HG03039 (cell line): ENCODE results near the gene COL3A1.

Experiments used
- ATAC-seq: cut with Tn5 transposase; IDR thresholded peaks from one replicate; pipeline ENCODE4 v1.9.1; 2021; ENCODE audit warnings: mild to moderate bottlenecking, moderate library complexity; ENCODE audit not compliant: unreplicated experiment

The COL3A1 gene

DNA sequence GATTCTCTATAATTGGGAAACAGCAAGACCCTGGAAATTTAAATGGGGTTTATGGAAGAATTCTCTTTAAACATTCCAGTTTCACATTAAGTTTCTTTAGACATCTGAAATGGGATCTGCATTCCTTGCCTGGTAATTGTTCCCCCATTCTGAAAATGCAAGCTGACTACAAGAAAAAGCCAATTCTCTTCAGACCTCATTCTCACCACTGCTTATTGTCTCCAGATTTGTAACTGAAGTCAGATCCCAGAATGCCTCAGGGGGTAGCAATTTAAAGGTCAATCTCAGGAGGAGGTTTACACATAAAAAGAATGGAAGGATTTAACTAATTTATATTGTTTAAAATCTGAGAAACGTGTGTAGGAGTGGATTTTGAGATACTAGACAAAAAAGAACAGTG is 41.2 kb downstream of the COL3A1 start:
- ATAC-seq = no peak

DNA sequence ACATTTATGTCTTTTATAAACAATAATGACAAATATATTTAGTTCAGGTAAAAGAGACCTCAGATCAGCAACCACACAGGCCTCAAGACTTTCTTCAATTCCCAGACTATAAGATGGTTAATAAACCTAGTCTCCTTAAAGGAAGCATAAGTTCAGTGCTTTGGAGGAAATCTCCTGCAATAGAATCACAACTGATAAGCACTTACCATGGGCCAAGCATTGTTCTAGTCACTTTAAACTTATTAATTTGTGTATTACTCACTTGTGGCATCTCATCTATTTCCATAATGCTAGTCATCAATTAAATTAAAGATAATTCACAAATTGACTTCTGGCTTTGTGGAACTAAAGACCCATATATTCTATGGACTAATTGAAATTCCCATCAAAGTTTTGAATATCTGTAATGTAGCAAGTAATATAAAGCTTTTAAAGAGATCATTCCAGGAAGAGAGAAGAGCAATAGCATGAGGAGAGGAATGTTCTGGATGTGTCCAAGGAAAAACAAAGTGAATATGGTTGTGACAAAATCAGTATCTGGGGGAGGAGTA is 42.2 kb downstream of the COL3A1 start:
- no peak for ATAC-seq

DNA sequence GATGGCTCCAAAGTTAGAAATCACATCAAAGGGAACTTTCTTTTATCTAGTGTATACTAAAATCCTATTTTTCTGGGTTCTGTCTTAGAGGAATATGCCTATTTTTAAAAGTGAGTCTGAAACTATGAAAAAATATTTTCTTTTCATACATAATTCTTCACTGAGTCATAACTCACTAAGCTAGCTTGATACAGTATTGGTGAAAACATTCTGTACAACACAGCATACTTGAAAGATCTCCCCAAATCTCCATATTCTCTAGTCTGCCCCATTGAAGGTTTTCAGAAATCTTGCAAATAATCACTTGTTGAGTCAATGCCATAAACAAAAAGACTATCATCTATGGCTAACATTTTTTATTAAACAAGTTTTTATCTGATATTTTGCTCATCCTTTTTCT is 44.5 kb downstream of the COL3A1 start:
- no peak for ATAC-seq

DNA sequence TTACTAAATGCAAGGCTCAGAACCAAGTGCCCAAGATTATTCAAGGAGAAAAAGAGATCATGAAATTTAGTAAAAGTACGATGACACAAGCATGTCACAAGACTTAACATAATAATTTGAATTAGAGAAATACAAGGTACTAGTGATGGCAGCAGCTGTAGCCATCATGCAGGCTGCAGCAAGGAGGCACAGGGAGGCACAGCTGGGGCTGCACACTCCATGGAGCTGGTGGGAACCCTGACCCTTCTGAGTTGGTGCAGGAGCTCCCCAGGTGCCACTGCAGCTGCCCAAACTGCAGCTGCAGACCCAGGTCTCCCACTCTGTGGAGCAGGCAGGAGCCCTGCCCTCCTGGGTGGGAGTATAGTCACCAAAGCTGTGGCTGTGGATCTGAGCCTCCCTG is 46.0 kb downstream of the COL3A1 start:
- ATAC-seq = no peak

DNA sequence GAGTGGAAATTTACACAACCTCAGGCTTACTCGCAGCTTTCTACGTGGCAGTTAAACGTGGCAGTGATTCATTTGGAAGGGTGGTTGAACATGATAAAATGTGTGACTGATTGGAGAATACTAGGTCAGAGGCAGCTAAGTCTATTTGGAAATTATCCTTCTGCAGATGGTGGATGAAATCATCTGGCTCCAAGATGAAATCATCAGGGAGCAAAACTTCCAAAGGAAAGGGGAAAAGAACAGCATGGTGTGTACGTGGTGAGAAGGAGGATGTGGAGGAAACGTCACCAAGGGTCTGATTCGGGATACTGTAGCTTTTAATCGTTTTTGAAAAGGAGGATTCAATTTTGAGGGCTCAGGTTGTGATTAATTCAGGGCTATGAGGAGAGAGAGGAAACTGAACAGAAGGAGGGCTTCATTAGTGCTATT is 47.9 kb downstream of the COL3A1 start:
- no peak for ATAC-seq

DNA sequence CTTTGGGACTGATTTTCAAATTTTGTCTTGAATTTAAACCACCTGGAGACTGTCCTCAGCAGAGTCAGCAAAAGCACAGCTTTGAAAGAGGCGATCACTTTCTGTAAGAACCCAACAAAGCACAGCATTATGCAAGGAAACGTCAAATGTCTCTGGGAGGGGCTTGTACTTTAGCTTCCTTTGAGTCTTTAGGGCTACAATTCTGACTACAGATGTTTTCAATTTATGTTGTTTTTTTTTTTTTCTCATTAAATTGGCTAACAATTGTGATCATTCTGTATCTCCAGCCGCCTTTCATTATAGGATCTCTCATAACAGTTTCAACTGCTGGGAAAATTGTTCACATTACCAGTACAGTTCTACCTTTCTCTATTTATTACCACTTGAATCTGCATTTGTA is 48.3 kb downstream of the COL3A1 start:
- ATAC-seq = no peak

DNA sequence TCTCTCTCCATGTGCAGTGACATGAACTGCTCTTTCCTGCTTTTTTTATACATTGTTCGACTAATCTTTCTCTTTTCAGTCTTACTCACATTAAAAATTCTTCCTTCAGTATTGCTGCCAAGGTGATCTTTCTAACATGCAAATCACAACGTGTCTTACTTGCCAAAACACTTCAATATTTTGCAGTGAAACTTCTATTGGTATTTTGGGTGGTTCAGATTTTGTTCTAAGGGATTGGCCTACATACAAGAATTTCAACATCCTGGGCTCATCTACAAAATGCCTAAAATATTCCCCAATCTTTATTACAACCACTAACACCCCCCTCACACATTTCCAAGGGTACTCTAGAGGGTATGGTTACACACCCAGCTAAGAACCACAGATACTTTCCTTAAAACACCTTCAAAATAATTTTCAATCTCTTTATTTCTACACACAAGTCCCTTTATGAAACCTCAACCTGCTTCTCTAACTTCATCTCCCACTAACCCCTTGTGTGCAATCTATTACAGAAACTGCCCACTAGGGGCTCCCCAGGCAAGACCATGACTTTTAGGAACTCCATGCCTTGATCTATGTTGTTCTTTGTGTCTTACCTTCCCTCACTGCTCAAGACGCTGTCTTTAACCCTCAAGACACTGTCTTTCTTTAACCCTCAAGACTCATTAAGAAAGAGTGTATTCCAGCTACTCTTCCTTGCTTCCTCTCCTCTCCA is 50.9 kb downstream of the COL3A1 start:
- peak; percentile 87 for ATAC-seq

DNA sequence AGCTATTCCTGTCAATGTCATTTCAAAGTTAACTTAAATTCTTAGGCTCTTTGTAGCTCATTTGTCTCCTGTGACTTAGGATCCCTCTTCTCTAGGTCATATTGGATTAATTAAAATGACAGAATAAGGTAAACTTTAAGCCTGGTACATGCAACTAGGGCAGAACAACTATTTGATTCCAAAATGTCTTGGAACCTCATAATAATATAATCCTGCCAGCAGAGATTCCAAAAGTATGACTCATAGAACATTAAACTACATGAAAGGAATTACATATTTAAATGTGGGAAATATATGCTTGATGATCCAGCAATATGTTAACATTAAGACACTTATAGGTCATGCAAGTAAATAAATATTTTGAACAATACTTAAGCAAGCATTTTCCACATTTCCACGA is 63.3 kb downstream of the COL3A1 start:
- ATAC-seq = no peak

DNA sequence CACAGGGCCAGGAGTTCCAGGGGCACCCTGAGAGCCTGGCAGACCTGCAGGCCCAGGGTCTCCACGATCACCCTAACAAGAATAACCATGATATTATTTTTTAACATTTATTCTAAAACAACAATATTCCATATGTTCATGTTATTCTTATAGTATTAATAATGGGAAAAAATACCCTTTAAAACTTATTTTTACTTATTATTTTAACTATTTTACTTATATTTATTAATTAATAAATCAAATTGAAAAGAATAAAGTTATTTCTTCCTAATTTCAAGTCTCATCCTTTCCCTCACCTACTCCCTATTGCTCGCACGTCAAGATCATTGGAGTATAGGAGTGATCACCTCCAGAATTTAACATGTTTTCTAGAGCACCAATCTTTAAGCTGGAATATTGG is 71.7 kb downstream of the COL3A1 start:
- no peak for ATAC-seq

DNA sequence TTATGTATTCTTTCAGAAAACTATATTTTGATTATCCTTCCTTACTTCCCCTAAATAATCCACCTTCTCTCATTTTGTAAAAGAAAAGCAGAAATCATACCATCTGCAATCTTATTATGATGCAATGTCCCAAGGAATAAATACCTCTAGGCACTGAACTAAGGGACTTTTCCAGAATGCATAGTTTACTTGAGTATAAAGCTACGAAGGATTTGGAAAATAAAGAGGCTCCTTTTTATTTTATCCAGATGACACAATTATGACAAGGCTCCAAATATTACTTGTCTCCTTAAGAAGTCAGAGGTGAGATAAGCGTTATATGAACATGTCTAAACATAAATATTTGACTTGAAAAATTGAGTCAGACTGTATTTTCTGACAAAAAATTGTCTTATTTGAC is 72.1 kb downstream of the COL3A1 start:
- no peak for ATAC-seq

DNA sequence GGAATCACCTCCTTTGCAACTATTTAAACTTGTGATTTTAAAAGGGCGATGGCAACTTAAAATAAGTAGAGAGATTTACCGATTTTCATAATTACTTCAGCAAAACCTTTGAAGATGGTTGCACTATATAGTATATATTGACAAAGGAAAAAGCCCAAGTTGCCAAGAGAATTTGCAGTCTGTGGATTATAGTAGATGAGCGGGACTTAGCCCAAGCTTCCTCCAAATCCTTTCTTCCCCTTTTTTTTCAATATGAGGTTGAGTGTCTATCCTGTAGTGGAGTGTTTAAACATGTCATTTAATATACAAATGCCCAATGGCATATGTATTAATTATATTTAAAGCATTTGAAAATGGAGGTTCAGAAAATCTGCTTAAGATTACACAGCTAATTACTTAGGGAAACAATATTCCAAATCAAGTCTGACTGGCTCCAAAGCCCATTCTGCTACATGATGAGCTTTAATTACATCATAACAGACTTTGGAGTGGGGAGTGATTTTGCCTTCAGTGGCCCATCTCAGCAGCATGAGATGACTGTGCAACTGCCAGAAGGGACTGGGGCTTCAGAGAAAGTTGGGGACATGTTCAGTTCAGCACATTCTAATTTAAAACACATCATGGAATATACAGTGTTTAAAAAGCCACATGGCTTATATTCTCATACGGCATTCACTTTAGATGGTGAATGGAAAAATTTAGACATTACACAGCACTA is 73.2 kb downstream of the COL3A1 start:
- no peak for ATAC-seq

DNA sequence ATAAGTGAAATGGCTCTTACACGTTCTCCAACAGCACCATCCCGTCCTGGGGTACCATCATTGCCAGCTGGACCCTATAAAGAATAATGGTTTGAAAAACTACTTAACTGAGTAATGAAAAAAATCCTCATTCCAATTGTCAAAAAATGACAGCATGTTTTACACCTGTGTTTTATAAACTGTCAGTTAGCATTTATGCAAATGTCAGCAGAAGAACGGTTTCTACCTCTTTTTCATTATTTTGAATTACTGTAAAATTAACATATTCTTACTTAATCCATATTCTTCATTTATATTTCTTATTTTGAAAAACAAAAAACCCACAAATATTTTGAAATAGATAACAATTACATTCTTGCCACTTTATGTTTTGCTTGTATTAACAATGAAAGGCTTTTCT is 74.0 kb downstream of the COL3A1 start:
- no peak for ATAC-seq

DNA sequence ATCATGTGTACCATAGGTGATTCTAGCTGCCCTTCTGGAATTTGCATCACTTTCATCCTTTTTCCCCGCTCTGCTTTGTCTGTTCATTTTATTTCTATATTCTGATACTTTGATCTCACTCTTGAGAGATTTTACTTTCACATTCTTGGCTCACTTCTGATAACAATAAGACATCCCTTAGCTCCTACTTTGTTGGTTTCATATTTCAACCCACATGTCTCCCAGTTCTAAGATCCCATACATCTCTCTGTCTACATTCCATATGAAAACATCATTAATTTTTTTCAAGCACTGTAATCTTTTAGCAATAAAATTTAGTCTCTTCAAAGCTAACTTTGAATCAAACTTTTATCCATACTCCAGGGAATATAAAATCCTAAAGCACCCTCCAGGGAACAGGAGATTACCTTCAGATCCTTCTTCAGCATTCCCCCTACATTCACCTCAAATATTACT is 75.6 kb downstream of the COL3A1 start:
- ATAC-seq = no peak

DNA sequence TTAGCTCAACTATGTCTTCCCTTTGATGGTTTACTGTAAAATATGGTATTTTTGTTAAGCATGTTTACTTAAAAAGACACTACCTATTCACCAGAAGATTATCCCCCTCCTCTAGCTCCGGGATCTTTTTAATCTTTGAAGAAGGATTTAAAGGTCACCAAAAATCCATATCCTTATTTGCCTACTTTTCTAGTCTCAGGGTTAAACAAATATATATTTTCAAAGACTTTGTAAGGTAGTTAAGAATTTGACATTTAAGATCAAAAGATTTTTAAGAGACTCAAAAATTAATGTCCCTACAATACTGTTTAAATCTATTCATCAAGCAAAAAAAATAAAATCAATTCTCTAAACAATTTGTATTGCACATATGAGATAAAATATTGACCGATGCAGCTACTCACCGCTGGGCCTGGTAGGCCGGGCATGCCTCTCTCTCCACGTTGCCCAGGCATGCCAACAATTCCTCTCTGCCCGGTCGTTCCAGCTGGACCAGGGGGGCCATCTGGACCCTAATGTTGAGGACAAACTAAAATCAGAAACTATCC is 76.1 kb downstream of the COL3A1 start:
- no peak for ATAC-seq

DNA sequence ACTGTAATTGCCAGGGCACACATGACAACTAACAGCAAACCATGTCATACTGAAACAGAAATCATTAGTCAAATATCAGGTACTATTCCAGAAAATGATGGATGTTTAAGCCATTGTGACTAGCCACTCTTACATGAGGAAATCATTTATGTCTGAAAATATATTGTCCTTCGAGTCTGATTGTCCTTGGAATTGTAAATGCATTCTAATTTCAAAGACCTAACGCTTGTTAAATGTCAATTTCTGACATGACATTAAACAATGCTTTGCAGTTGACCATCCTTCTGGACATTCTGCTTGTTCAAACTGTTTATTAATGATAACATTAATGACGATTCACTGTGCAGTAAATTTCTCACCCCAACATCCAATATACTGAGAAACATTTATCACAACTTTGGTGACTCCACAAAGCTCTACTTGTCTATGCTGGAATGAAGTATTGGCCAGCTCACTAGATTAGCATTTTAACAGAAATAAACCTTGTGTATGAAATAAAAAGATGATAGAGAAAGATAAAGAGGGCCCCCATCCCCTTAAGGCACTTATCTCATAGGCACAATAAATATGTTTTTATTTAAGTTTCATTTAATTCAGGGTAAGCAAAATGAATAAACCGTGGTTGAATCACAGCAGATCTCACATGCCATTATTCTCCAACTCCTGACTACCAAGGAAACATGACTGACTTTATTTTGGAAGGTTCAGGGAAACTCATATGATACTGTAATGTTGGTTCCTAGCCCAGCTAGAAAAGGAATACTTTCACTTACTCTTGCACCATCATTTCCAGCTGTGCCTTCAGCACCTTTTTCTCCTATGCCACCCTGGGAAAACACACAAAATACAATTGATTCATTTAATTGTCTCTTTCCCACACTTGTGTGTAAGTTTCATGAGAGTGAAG is 82.3 kb downstream of the COL3A1 start:
- ATAC-seq = no peak

DNA sequence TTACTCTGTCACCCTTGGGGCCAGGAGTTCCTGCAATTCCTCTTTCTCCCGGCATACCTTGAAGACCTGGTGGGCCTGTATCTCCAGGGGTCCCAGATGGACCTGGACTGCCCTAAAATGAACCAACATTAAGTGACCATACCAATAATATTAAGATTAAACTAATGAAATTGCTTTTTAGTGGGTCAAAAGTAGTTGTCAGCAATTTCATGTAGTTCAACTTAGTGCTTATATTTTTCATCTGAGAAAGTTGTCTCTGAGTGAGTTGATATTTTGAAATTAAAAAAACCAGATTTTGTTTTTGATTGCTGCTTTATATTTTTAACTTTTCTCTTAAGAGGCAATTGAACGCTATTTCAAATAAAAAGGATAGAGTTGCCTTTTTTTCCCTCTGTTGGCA is 83.1 kb downstream of the COL3A1 start:
- no peak for ATAC-seq

DNA sequence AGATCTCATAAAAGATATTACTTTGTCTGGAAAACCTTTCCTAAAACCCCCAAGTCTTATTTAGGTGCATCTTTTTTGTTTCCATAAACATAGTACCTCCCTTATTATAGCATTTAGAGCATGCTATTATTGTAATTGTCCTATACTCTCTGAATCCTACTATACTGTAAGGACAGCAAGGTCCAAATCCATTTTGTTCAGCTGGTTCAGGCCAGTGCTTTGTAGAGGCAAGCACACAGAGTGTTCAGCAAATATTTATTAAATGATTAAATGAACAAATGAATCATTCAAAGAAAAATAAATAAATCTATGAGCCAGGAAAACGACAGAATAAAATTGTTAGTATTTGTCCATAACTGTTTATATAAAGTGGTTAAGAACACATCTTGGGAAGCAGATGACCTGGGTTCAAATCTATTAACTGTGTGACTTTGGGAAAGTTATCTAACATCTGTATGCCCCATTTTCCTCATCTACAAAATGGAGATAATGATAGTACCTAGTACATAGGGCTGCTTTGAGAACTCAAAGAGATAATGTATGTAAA is 86.0 kb downstream of the COL3A1 start:
- ATAC-seq = no peak
